ENCODE measurements around the gene FITM1. TPM values are rescaled to one million over a fixed set of nuclear protein-coding genes. Genes with fewer than 3 reads are reported as not detected.
A peak's percentile ranks its signal among the peaks of the same experiment; 100 is the strongest.

FITM1 gene
- total RNA-seq, 8 experiments from 2014 or later, result 0.27 to 2.2 (median 0.83) TPM; not detected in 1

DNA sequence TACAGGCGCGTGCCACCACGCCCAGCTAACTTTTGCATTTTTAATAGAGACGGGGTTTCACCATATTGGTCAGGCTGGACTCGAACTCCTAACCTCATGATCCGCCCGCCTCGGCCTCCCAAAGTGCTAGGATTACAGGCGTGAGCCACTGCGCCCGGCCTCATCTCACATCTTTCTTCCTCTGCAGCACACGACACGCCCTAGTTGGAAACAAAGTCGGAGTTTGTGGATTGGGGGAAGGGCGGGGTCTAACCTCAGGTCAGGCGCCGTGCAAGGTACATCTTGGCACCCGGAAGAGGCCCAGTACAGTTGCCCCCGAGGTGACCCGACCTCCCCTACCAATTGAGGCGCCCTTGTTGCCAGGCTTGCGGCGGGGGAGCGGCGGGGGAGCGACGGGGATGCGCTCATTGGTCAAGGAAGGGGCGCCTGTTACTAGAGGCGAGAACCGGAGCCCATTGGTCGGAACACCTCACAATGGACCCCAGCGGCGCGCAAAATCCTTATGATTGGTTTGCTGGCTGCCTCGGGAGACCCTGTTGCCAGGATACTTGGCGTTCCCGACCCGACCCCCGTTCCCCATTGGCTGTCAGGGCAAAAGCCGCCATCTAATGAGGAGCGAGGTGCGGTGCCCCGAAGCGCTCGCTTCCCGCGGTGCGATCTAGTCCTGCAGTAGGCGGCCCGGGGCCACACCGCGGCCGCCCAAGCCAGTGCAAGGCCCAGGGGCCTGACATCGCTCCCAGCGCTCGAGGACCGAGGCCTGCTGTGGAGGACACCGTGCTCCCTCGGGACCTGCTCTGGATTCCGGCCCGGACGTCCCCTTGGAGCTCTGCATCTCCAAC is 41.2 kb downstream of the FITM1 start, which contains the start of gene REC8:
TSS of gene REC8 (plus strand) at position 659 of the 839 bp plus-strand sequence. CDS start 473 bp downstream, outside the sequence.
- 13 to 71% (median 43%) methylated on average over 3 to 17 of the region's 63 CpGs; no CpG with 5 or more reads in 3 of the 10 experiments for WGBS, 10 experiments
- in situ Hi-C loops (cut with MboI; ENCODE audit: low pct_unique_long_range_greater_than_20kb in 2 of 9, low sequenced_read_pairs in 9 of 9, unreplicated experiment in 9 of 9), result no loop called here
- peak within 1 kb of the TSS in 1 of 2 donors; percentile 38 for H3K27ac ChIP-seq
- H3K4me1 ChIP-seq (replicated peaks in 1 of 2), result no peaks in the 10 kb centered on the region
- peak in 7 of 8 experiments; percentile 8 to 96 (median 94) for ATAC-seq (replicated peaks in 6 of 8)
- H3K4me3 ChIP-seq, result peak within 1 kb of the TSS; percentile 35 to 72 (median 49)

GRCh38 chr14:24172261-24172860 is 41.9 kb downstream of the FITM1 start:
- WGBS, 10 experiments, result 0 to 84% methylated on average over 5 to 9 of the region's 30 CpGs; no CpG with 5 or more reads in 8 of the 10 experiments
- in situ Hi-C loops (cut with MboI; ENCODE audit: low pct_unique_long_range_greater_than_20kb in 2 of 9, low sequenced_read_pairs in 9 of 9, unreplicated experiment in 9 of 9), result no loop called here
- H3K4me1 ChIP-seq (replicated peaks in 1 of 2), result no peaks in the 10 kb centered on the region
- no peak for ATAC-seq (replicated peaks in 6 of 8)
- H3K27ac ChIP-seq, result peak overlapping the region in 1 of 2 donors; percentile 5
- H3K4me3 ChIP-seq, result peak overlapping the region; percentile 35 to 72 (median 49)

GRCh38 chr14:24172871-24173281 is 42.4 kb downstream of the FITM1 start:
- peak overlapping the region in 4 of 5 donors; percentile 42 to 72 (median 58) for H3K4me3 ChIP-seq
- no peak overlapping the region for H3K27ac ChIP-seq
- in situ Hi-C loops (cut with MboI; ENCODE audit: low pct_unique_long_range_greater_than_20kb in 2 of 9, low sequenced_read_pairs in 9 of 9, unreplicated experiment in 9 of 9), result no loop called here
- ATAC-seq (replicated peaks in 6 of 8), result peak in 1 of 8 experiments; percentile 5
- whole genome bisulfite sequencing, 10 experiments, result 42 to 80% (median 61%) methylated on average over 1 to 8 of the region's 20 CpGs; no CpG with 5 or more reads in 7 of the 10 experiments
- H3K4me1 ChIP-seq (replicated peaks in 1 of 2), result no peaks in the 10 kb centered on the region

DNA sequence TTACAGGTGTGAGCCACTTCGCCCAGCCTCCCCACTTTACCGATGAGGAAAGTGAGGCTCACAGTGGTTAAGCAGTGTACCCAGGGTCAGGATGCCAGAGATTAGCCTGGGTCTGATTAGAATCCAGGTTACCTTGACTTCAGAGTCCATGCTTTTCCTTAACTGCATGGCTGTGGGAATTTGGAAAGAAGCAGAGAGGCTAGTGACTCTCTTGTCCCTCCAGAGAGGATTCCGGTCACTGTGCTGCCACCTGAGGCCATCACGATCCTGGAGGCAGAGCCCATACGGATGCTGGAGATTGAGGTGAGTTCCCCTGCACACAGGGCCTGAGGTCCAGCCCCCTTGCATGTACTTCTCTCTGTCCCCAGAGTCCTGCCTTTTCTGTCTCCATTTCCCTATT is 46.1 kb downstream of the FITM1 start:
- no peak for ATAC-seq (replicated peaks in 6 of 8)
- Histone ChIP-seq H3K4me3 (no peak overlapping the region), H3K27ac (no peak overlapping the region), H3K4me1 (replicated peaks in 1 of 2) (peaks cover 19 to 23% of the 10 kb centered on the region in 2 donors)
- WGBS, 10 experiments, result 77 to 100% (median 100%) methylated on average over 2 to 4 of the region's 5 CpGs; no CpG with 5 or more reads in 4 of the 10 experiments
- in situ Hi-C loops (cut with MboI; ENCODE audit: low pct_unique_long_range_greater_than_20kb in 2 of 9, low sequenced_read_pairs in 9 of 9, unreplicated experiment in 9 of 9), result no loop called here

- WGBS, 10 experiments, result 86 to 100% (median 90%) methylated on average over 4 to 8 of the region's 12 CpGs; no CpG with 5 or more reads in 7 of the 10 experiments
- in situ Hi-C loops (cut with MboI; ENCODE audit: low pct_unique_long_range_greater_than_20kb in 2 of 9, low sequenced_read_pairs in 9 of 9, unreplicated experiment in 9 of 9), result no loop called here
- no peak overlapping the region for H3K27ac ChIP-seq
- ATAC-seq (replicated peaks in 6 of 8), result no peak
- H3K4me1 ChIP-seq (replicated peaks in 1 of 2), result peaks cover 19 to 23% of the 10 kb centered on the region in 2 donors
- H3K4me3 ChIP-seq, result no peak overlapping the region
Measured at GRCh38 chr14:24177041-24177825, 46.8 kb downstream of the FITM1 start.

GRCh38 chr14:24177891-24178290 is 47.4 kb downstream of the FITM1 start:
- H3K4me3 ChIP-seq, result no peak overlapping the region
- no peak for ATAC-seq (replicated peaks in 6 of 8)
- H3K27ac ChIP-seq, result no peak overlapping the region
- in situ Hi-C loops (cut with MboI; ENCODE audit: low pct_unique_long_range_greater_than_20kb in 2 of 9, low sequenced_read_pairs in 9 of 9, unreplicated experiment in 9 of 9), result no loop called here
- peaks cover 19 to 23% of the 10 kb centered on the region in 2 donors for H3K4me1 ChIP-seq (replicated peaks in 1 of 2)
- 87% methylated on average over 4 of the region's 14 CpGs; no CpG with 5 or more reads in 9 of the 10 experiments for WGBS, 10 experiments

- Histone ChIP-seq H3K4me3 (no peak overlapping the region), H3K27ac (peak overlapping the region in 1 of 2 donors; percentile 87), H3K4me1 (replicated peaks in 1 of 2) (peaks cover 19 to 23% of the 10 kb centered on the region in 2 donors)
- 60 to 100% (median 79%) methylated on average over 1 to 5 of the region's 12 CpGs; no CpG with 5 or more reads in 6 of the 10 experiments for WGBS, 10 experiments
- ATAC-seq (replicated peaks in 6 of 8), result no peak
- in situ Hi-C loops (cut with MboI; ENCODE audit: low pct_unique_long_range_greater_than_20kb in 2 of 9, low sequenced_read_pairs in 9 of 9, unreplicated experiment in 9 of 9), result no loop called here
Measured at GRCh38 chr14:24178399-24179178, 48.1 kb downstream of the FITM1 start.

DNA sequence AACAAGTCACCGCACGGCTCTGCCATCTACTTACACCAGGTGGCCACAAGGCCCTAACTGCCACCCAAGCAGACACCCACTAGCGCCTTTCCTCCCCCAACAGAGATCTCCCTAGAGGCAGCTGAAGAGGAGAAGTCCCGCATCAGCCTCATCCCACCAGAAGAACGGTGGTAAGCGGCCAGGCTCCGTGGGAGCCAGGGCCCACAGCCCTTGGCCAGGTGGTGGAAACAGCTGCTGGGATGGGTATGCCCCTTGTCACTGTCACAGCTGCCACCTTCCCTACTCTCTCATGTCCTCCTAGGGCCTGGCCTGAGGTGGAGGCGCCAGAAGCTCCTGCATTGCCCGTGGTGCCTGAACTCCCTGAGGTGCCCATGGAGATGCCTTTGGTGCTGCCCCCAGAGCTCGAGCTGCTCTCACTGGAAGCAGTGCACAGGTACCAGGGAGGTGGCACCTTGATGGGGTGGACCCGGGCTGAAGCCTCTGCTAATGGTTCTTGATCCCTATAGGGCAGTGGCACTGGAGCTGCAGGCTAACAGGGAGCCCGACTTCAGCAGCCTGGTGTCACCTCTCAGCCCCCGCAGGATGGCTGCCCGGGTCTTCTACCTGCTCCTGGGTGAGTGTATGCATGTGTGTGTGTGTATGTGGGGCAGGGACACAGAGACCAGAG is 49.0 kb downstream of the FITM1 start:
- Histone ChIP-seq H3K27ac (peak overlapping the region; percentile 87 to 89), H3K4me1 (replicated peaks in 1 of 2) (peaks cover 19 to 23% of the 10 kb centered on the region in 2 donors), H3K4me3 (no peak overlapping the region)
- ATAC-seq (replicated peaks in 6 of 8), result peak in 2 of 8 experiments; percentile 0 to 1
- in situ Hi-C loops (cut with MboI; ENCODE audit: low pct_unique_long_range_greater_than_20kb in 2 of 9, low sequenced_read_pairs in 9 of 9, unreplicated experiment in 9 of 9), result no loop called here
- 78 to 100% (median 100%) methylated on average over 1 to 5 of the region's 14 CpGs; no CpG with 5 or more reads in 5 of the 10 experiments for WGBS, 10 experiments

GRCh38 chr14:24179961-24180796 is 49.7 kb downstream of the FITM1 start:
- Histone ChIP-seq H3K27ac (peak overlapping the region; percentile 87 to 89), H3K4me1 (replicated peaks in 1 of 2) (peaks cover 19 to 23% of the 10 kb centered on the region in 2 donors), H3K4me3 (no peak overlapping the region)
- ATAC-seq (replicated peaks in 6 of 8), result peak; percentile 43 to 89 (median 86)
- in situ Hi-C loops (cut with MboI; ENCODE audit: low pct_unique_long_range_greater_than_20kb in 2 of 9, low sequenced_read_pairs in 9 of 9, unreplicated experiment in 9 of 9), result no loop called here
- WGBS, 10 experiments, result 60 to 100% (median 72%) methylated on average over 1 to 5 of the region's 18 CpGs; no CpG with 5 or more reads in 4 of the 10 experiments

DNA sequence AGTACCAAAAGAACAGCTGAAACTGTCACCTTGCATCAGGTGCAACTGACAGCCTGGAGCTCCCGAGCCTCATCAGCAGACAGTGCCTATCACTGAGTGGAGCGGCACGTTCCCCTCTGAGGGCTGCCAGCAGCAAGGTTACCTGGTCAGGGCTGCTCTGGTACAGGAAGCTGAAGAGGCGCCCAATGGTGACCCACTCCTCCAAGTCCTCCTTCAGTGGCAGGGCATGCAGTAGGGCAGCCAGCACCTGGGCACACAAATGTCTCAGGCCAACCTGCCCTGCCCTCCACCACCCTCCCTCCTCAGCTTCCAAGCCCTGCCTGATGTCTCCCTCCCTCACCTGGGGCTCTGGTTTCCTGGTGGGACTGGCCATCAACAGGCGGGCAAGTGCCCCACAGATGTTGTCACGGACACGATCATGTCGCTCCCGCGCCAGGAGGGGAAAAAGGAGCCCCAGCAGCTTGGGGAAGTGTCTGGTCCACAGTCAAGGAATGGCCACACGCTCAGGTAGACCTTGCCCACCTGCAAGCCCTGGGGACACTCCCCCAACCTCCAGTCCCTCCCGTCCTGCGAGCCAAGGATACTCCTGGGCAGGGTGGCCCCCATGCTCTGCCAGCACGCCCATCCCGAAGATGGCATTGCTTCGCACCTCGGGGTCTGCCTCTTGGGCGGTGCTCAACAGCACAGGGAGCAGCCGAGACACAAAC is 51.1 kb downstream of the FITM1 start:
- in situ Hi-C loops (cut with MboI; ENCODE audit: low pct_unique_long_range_greater_than_20kb in 2 of 9, low sequenced_read_pairs in 9 of 9, unreplicated experiment in 9 of 9), result no loop called here
- WGBS, 10 experiments, result 73 to 100% (median 98%) methylated on average over 1 to 8 of the region's 19 CpGs; no CpG with 5 or more reads in 5 of the 10 experiments
- H3K4me3 ChIP-seq, result no peak overlapping the region
- H3K27ac ChIP-seq, result no peak overlapping the region
- peaks cover 19 to 23% of the 10 kb centered on the region in 2 donors for H3K4me1 ChIP-seq (replicated peaks in 1 of 2)
- ATAC-seq (replicated peaks in 6 of 8), result no peak
